A673 (cell line): Measurements from ENCODE around the gene AEBP2.

Experiments
- CTCF ChIP-seq: fragments of 300-800, 200-600 bp; sonication (generic); conservative IDR thresholded peaks from 2 replicates; pipeline ENCODE4 v1.5.1; 2017; ENCODE audit warnings: low read depth, mild to moderate bottlenecking, antibody characterized with exemption, low read length, moderate library complexity, mixed read lengths
- EZH2 ChIP-seq: fragments of 200-600 bp; sonication (generic); IDR thresholded peaks from 2 replicates; pipeline ENCODE4 v1.6.1; 2017; ENCODE audit warnings: borderline replicate concordance, low read depth, mild to moderate bottlenecking, mixed read lengths, antibody characterized with exemption, low read length; ENCODE audit not compliant: poor library complexity, severe bottlenecking

- TF ChIP-seq CTCF (no peak), EZH2 (no peak)
Measured at GRCh38 chr12:19430988-19431387, 8.3 kb upstream of the AEBP2 start.
